GM23338 (cell line): Measurements from ENCODE around the gene SPON2. TPM values are rescaled to one million over a fixed set of nuclear protein-coding genes. Genes with fewer than 3 reads are reported as not detected.
A peak's percentile ranks its signal among the peaks of the same experiment; 100 is the strongest.

Experiments
- ATAC-seq: fragments of 200-7000 bp; cut with Tn5 transposase; 3 replicates; pipeline ENCODE4 v1.9.1; 2020
- DNase-seq: peaks from one replicate; pipeline ENCODE4 v3.0.0-alpha.2; 2015; ENCODE audit warnings: low spot score
- H2AFZ ChIP-seq: fragments of 200-600 bp; sonication (generic); 2 replicates; pipeline ENCODE4 v1.8.0; 2016; ENCODE audit warnings: antibody characterized with exemption, mild to moderate bottlenecking, moderate library complexity
- H3F3A ChIP-seq: fragments of 200-600 bp; sonication (generic); replicated peaks from 2 replicates; pipeline ENCODE4 v1.8.0; 2017; ENCODE audit warnings: antibody characterized with exemption, mixed run types, low read depth
- H3K27ac ChIP-seq: fragments of 200-600 bp; sonication (generic); 2 replicates; pipeline ENCODE4 v1.6.1; 2016; ENCODE audit warnings: low read depth
- H3K27me3 ChIP-seq: fragments of 200-600 bp; sonication (generic); 2 replicates; pipeline ENCODE4 v1.8.0; 2016; ENCODE audit warnings: mild to moderate bottlenecking, mixed run types, moderate library complexity; ENCODE audit not compliant: insufficient read depth
- H3K36me3 ChIP-seq: fragments of 200-600 bp; sonication (generic); 2 replicates; pipeline ENCODE4 v1.8.0; 2016; ENCODE audit warnings: mild to moderate bottlenecking; ENCODE audit not compliant: insufficient read depth
- H3K4me1 ChIP-seq: fragments of 200-600 bp; sonication (generic); 2 replicates; pipeline ENCODE4 v1.8.0; 2016; ENCODE audit warnings: mild to moderate bottlenecking, moderate library complexity; ENCODE audit not compliant: insufficient read depth
- H3K4me2 ChIP-seq: fragments of 200-600 bp; sonication (generic); 2 replicates; pipeline ENCODE4 v1.7.1; 2017; ENCODE audit warnings: mixed run types
- H3K4me3 ChIP-seq: fragments of 200-600 bp; sonication (generic); 2 replicates; pipeline ENCODE4 v1.6.1; 2016; ENCODE audit warnings: mixed run types
- H3K79me2 ChIP-seq: fragments of 200-600 bp; sonication (generic); replicated peaks from 2 replicates; pipeline ENCODE4 v1.8.0; 2017; ENCODE audit warnings: mild to moderate bottlenecking; ENCODE audit not compliant: insufficient read depth
- H3K9me2 ChIP-seq: fragments of 200-600 bp; sonication (generic); 2 replicates; pipeline ENCODE4 v1.8.0; 2017; ENCODE audit not compliant: insufficient read depth
- H4K20me1 ChIP-seq: fragments of 200-600 bp; sonication (generic); replicated peaks from 2 replicates; pipeline ENCODE4 v1.8.0; 2017; ENCODE audit warnings: mild to moderate bottlenecking; ENCODE audit not compliant: insufficient read depth
- H3K27ac Mint-ChIP-seq: 2 replicates; pipeline ENCODE4 v1.8.0; 2020; ENCODE audit warnings: inconsistent platforms, mild to moderate bottlenecking, moderate library complexity, mixed read lengths
- H3K27me3 Mint-ChIP-seq: 3 replicates; pipeline ENCODE4 v1.8.0; 2022; ENCODE audit warnings: low read depth, mild to moderate bottlenecking, moderate library complexity, mixed read lengths, inconsistent platforms; ENCODE audit not compliant: insufficient read depth, poor library complexity
- H3K36me3 Mint-ChIP-seq: 3 replicates; pipeline ENCODE4 v1.8.0; 2021; ENCODE audit warnings: low read depth, mild to moderate bottlenecking, inconsistent platforms, moderate library complexity, mixed read lengths
- H3K4me1 Mint-ChIP-seq: 3 replicates; pipeline ENCODE4 v1.8.0; 2020; ENCODE audit warnings: mild to moderate bottlenecking, inconsistent platforms, mixed read lengths
- H3K4me3 Mint-ChIP-seq: 3 replicates; pipeline ENCODE4 v1.8.0; 2021; ENCODE audit warnings: moderate library complexity, mild to moderate bottlenecking, inconsistent platforms, mixed read lengths
- H3K9me3 Mint-ChIP-seq: 3 replicates; pipeline ENCODE4 v1.8.0; 2020; ENCODE audit warnings: moderate library complexity, mild to moderate bottlenecking, inconsistent platforms, mixed read lengths
- EZH2 ChIP-seq: fragments of 200-600 bp; sonication (generic); IDR thresholded peaks from one replicate; pipeline ENCODE4 v1.8.0; 2017; ENCODE audit warnings: antibody characterized with exemption, mild to moderate bottlenecking, low read depth; ENCODE audit not compliant: unreplicated experiment
- EZH2phosphoT487 ChIP-seq: fragments of 200-600 bp; sonication (generic); IDR thresholded peaks from one replicate; pipeline ENCODE4 v1.8.1; 2018; ENCODE audit warnings: antibody characterized with exemption; ENCODE audit not compliant: unreplicated experiment
- JUNB ChIP-seq: IDR thresholded peaks from one replicate; pipeline ENCODE4 v1.6.1; 2016; ENCODE audit warnings: antibody characterized with exemption; ENCODE audit not compliant: unreplicated experiment
- STAT1 ChIP-seq: IDR thresholded peaks from one replicate; pipeline ENCODE4 v1.6.1; 2016; ENCODE audit warnings: antibody characterized with exemption; ENCODE audit not compliant: unreplicated experiment
- ZNF114 ChIP-seq: fragments of 250-450 bp; sonication (Bioruptor Pico); IDR thresholded peaks from 2 replicates; pipeline ENCODE4 v1.5.0; 2020; ENCODE audit warnings: mild to moderate bottlenecking, moderate library complexity
- ZNF462 ChIP-seq: fragments of 250-450 bp; sonication (Bioruptor Pico); IDR thresholded peaks from 2 replicates; pipeline ENCODE4 v1.5.0; 2020; ENCODE audit warnings: mild to moderate bottlenecking, moderate library complexity
- polyA plus RNA-seq: library from polyadenylated mRNA; unstranded; fragments of >200 nt; fragmentation: Nextera tagmentation; extraction: Ambion mirVana; gene quantifications from 2 replicates; pipeline ENCODE4 v1.2.1, GENCODE V29; 2016
- total RNA-seq: library from RNA; depleted of rRNA; stranded (reverse); fragments of >200 nt; shearing (Covaris generic); gene quantifications from 2 replicates; pipeline ENCODE4 v1.2.3, GENCODE V29; 2014
- TF ChIP-seq, protein P1 (sequence below), 2 experiments: fragments of 200-600 bp in 1 of 2; sonication (generic) in 1 of 2; conservative IDR thresholded peaks; 2 replicates each; pipeline versions ENCODE4 v1.5.1 to v1.6.1; 2016 to 2017; ENCODE audit warnings: antibody characterized with exemption in 2 of 2, low read depth in 2 of 2, mild to moderate bottlenecking in 2 of 2, moderate library complexity in 1 of 2

Gene SPON2
- total and polyA plus RNA-seq, 2 experiments from 2014 or later = 2.1 to 2.4 TPM

- H3K27ac ChIP-seq = no peak overlapping the region
- H3K4me2 ChIP-seq = no peak overlapping the region
- H3K79me2 ChIP-seq = no peaks in the 10 kb centered on the region
- no peaks in the 10 kb centered on the region for H3K27me3 ChIP-seq
- no peak overlapping the region for H3K4me3 ChIP-seq
- ATAC-seq (no peak), DNase-seq (no peak)
- H3K4me3 Mint-ChIP-seq = no peak overlapping the region
- H3K9me3 Mint-ChIP-seq = no peaks in the 10 kb centered on the region
- H2AFZ ChIP-seq = no peak overlapping the region
- 0 out of 2 replicates have a peak, but pooled peaks cover 5% of the 10 kb centered on the region for H4K20me1 ChIP-seq
- no peak for TF ChIP-seq STAT1
- no peak for TF ChIP-seq EZH2phosphoT487
- TF ChIP-seq JUNB = no peak
- TF ChIP-seq EZH2 = no peak
- no peak for TF ChIP-seq ZNF114 (CRISPR knock-in tag)
- TF ChIP-seq ZNF462 (CRISPR knock-in tag) = no peak
- H3K9me2 ChIP-seq = no peaks in the 10 kb centered on the region
- no peak overlapping the region for H3K27ac Mint-ChIP-seq
- no peaks in the 10 kb centered on the region; the same call in 2 of the 3 replicates for H3K4me1 Mint-ChIP-seq
- no peaks in the 10 kb centered on the region for H3K4me1 ChIP-seq
- H3F3A ChIP-seq = no peaks in the 10 kb centered on the region
- H3K36me3 Mint-ChIP-seq = peaks cover 11% of the 10 kb centered on the region
- peaks cover 2% of the 10 kb centered on the region for H3K27me3 Mint-ChIP-seq
- H3K36me3 ChIP-seq = no peaks in the 10 kb centered on the region
These were observed 38.0 kb upstream of the SPON2 start for GRCh38 chr4:1210241-1210841.

- DNase-seq (peak; percentile 3), ATAC-seq (no peak)
- Mint-ChIP-seq H3K9me3 (no peaks in the 10 kb centered on the region), H3K27ac (no peak overlapping the region), H3K27me3 (peaks cover 2% of the 10 kb centered on the region), H3K4me3 (no peak overlapping the region), H3K4me1 (no peaks in the 10 kb centered on the region; the same call in 2 of the 3 replicates), H3K36me3 (peaks cover 7% of the 10 kb centered on the region)
- no peaks in the 10 kb centered on the region for H3F3A ChIP-seq
- no peaks in the 10 kb centered on the region for H3K36me3 ChIP-seq
- no peaks in the 10 kb centered on the region for H3K79me2 ChIP-seq
- no peak overlapping the region for H2AFZ ChIP-seq
- H3K4me1 ChIP-seq = no peaks in the 10 kb centered on the region
- H3K4me2 ChIP-seq = no peak overlapping the region
- no peaks in the 10 kb centered on the region for H3K9me2 ChIP-seq
- H3K27ac ChIP-seq = no peak overlapping the region
- no peak overlapping the region for H3K4me3 ChIP-seq
- H3K27me3 ChIP-seq = no peaks in the 10 kb centered on the region
- 0 out of 2 replicates have a peak, but pooled peaks cover 5% of the 10 kb centered on the region for H4K20me1 ChIP-seq
- TF ChIP-seq, protein P1, sequence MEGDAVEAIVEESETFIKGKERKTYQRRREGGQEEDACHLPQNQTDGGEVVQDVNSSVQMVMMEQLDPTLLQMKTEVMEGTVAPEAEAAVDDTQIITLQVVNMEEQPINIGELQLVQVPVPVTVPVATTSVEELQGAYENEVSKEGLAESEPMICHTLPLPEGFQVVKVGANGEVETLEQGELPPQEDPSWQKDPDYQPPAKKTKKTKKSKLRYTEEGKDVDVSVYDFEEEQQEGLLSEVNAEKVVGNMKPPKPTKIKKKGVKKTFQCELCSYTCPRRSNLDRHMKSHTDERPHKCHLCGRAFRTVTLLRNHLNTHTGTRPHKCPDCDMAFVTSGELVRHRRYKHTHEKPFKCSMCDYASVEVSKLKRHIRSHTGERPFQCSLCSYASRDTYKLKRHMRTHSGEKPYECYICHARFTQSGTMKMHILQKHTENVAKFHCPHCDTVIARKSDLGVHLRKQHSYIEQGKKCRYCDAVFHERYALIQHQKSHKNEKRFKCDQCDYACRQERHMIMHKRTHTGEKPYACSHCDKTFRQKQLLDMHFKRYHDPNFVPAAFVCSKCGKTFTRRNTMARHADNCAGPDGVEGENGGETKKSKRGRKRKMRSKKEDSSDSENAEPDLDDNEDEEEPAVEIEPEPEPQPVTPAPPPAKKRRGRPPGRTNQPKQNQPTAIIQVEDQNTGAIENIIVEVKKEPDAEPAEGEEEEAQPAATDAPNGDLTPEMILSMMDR (conservative IDR thresholded peaks at IDR 0.05; ENCODE audit: low read depth in 2 of 2) = no peak
- TF ChIP-seq ZNF114 (CRISPR knock-in tag) = no peak
These were observed 37.4 kb upstream of the SPON2 start for GRCh38 chr4:1209821-1210220.
